Activated B cell treated with CpG ODN at 0.5 μM for 24 hours (primary cell): ENCODE measurements around the gene KLHL22. TPM values are rescaled to one million over a fixed set of nuclear protein-coding genes. Genes with fewer than 3 reads are reported as not detected.
"Not testable (repeated sequence)": the region's sequence is repeated elsewhere in the genome, so short reads cannot be mapped to it uniquely, and the experiment has no call there.

Experiments
- ATAC-seq: fragments of 200-7000 bp; cut with Tn5 transposase; one replicate; pipeline ENCODE4 v1.10.0; 2021; ENCODE audit warnings: low read depth, mild to moderate bottlenecking, moderate library complexity
- CTCF ChIA-PET: fragments of 350-600 bp; sonication (Branson Sonifier 250); formaldehyde crosslinking; loops from one replicate; lab custom pipeline; 2021; ENCODE audit warnings: antibody characterized with exemption; lab: Charles Lee
- POLR2A ChIA-PET: fragments of 350-600 bp; sonication (Branson Sonifier 250); formaldehyde crosslinking; loops from one replicate; lab custom pipeline; 2021; ENCODE audit warnings: antibody characterized with exemption; lab: Charles Lee
- DNase-seq: peaks from one replicate; pipeline ENCODE4 v3.0.0; 2022
- H3K27ac Mint-ChIP-seq: one replicate; pipeline ENCODE4 v1.8.0; 2020; ENCODE audit warnings: mixed read lengths
- H3K27me3 Mint-ChIP-seq: one replicate; pipeline ENCODE4 v1.8.0; 2021; ENCODE audit warnings: mixed read lengths
- H3K36me3 Mint-ChIP-seq: one replicate; pipeline ENCODE4 v1.8.0; 2021; ENCODE audit warnings: low read depth, mixed read lengths
- H3K4me1 Mint-ChIP-seq: one replicate; pipeline ENCODE4 v1.8.0; 2021; ENCODE audit warnings: mixed read lengths
- H3K4me3 Mint-ChIP-seq: one replicate; pipeline ENCODE4 v1.8.0; 2020; ENCODE audit warnings: mild to moderate bottlenecking, mixed read lengths
- H3K9me3 Mint-ChIP-seq: one replicate; pipeline ENCODE4 v1.8.0; 2020; ENCODE audit warnings: mixed read lengths
- CTCF ChIP-seq: fragments of 200-600 bp; IDR thresholded peaks from one replicate; pipeline ENCODE4 v1.8.0; 2022; ENCODE audit warnings: antibody characterized with exemption, mild to moderate bottlenecking
- intact Hi-C: fragments of 100-400 bp; cut with micrococcal nuclease; formaldehyde crosslinking; loops from one replicate; pipeline ENCODE4 v1.15.1; 2024
- total RNA-seq: library from RNA; stranded (reverse); gene quantifications from 2 replicates; pipeline ENCODE4 v1.2.3, GENCODE V29; 2022

KLHL22 gene
- total RNA-seq, 1 donor from 2014 or later: 26.1 TPM

DNA sequence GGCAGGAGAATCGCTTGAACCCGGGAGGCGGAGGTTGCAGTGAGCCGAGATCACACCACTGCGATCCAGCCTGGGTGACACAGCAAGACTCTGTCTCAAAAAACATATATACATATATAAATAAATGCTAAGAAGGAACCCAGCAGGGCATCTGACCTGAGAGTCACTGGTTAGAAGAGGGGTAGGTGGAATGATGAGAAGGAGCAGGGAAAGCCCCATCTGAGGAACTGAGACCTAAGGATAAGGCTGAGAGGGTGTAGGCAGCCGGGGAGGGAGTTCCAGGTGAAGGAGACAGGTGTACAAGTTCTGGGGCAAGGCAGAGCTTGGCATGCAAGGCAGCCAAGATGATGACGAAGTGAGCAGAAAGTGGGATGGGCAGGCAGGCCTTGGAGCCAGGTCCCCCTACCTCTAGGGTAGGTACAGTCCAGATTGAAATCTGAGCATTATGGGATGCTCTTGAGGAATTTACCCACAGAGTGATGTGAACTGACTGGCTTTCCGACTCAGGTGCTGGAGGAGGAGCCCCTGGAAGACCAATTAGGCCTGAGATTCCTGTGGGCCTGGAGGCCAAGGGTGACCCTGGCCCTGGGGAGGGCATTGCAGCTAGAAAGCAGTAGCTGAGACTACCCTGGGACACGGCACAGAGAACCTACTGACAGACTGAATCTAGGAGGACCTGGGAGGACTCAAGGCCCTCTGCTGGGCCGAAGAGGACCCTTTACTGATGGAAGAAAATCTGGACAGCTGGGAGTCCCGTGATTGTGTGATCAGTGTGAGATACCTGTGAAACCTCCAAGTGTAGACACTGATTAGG is 22.8 kb downstream of the KLHL22 start:
- no peaks in the 10 kb centered on the region for H3K27me3 Mint-ChIP-seq
- no peak overlapping the region for H3K27ac Mint-ChIP-seq
- H3K4me3 Mint-ChIP-seq: no peak overlapping the region
- peaks cover 22% of the 10 kb centered on the region for H3K36me3 Mint-ChIP-seq
- H3K4me1 Mint-ChIP-seq: peaks cover 5% of the 10 kb centered on the region
- ATAC-seq (no peak), DNase-seq (no peak)
- ChIA-PET POLR2A (interaction anchor here (1.1 kb wide), 1 partner anchor 8 kb away, joined by 3 read pairs; no protein-coding TSS in a partner anchor), CTCF (no interaction called here)
- intact Hi-C loops: no loop called here
- H3K9me3 Mint-ChIP-seq: no peaks in the 10 kb centered on the region
- TF ChIP-seq CTCF: no peak

DNA sequence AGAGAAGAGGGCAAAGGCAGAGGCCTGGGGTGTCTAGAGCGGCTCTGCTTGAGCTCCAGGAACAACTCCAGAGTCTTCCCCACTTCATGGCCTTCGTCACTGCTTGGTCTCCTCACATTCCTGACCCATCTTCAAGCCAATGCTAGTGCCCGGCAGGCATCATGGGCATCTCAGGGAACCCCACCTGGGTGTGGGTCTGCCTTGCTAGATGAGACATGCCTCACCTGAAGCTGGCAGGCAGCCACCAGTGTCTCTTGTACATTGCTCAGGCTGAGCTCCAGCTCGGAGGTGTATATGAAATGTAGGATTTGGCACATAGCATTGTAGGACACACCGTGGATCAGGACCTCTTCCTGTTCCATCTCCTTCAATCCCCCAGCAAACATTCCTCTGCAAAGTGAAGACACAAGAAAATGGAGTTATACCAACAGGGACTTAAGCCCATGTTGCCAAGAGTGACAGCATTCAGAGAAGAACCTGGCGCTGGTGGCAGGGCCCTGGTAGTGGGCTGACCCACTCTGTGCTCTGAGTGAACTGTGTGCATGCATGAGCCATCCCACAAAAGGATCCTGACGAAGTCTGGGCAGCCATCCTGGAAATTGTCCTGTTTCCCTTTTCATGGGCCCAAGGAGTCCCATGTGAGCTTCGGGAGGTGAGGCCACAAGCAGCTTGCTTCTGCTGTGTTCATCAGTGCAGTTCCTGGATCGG is 24.3 kb downstream of the KLHL22 start:
- POLR2A ChIA-PET: no interaction called here
- Mint-ChIP-seq H3K4me1 (peaks cover 5% of the 10 kb centered on the region), H3K27ac (no peak overlapping the region), H3K9me3 (no peaks in the 10 kb centered on the region), H3K4me3 (no peak overlapping the region), H3K27me3 (no peaks in the 10 kb centered on the region), H3K36me3 (peaks cover 22% of the 10 kb centered on the region)
- DNase-seq: no peak
- TF ChIP-seq CTCF: no peak
- no peak for ATAC-seq
- intact Hi-C loops: no loop called here
- CTCF ChIA-PET: no interaction called here

DNA sequence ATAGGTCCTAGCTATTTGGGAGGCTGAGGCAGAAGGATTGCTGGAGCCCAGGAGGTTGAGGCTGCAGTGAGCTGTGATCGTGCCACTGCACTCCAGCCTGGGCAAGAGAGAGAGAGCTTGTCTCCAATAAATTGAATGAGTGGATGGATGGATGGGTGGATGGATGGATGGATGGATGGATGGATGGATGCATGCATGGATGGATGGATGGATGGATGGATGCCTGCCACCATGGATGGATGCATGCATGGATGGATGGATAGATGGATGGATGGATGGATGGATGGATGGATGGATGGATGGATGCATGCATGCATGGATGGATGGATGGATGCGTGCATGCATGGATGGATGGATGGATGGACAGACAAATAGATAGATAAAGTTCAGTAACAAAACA is 25.1 kb downstream of the KLHL22 start:
- H3K36me3 Mint-ChIP-seq: peaks cover 22% of the 10 kb centered on the region
- POLR2A ChIA-PET, DNase-seq, H3K27ac Mint-ChIP-seq, intact Hi-C loops, H3K27me3 Mint-ChIP-seq, CTCF ChIA-PET, ATAC-seq, H3K4me1 Mint-ChIP-seq, H3K4me3 Mint-ChIP-seq, H3K9me3 Mint-ChIP-seq: not testable (repeated sequence)

GRCh38 chr22:20469110-20469868 is 26.3 kb downstream of the KLHL22 start:
- Mint-ChIP-seq H3K36me3 (peaks cover 22% of the 10 kb centered on the region), H3K27me3 (no peaks in the 10 kb centered on the region), H3K9me3 (no peaks in the 10 kb centered on the region), H3K4me1 (peaks cover 20% of the 10 kb centered on the region), H3K27ac (no peak overlapping the region), H3K4me3 (no peak overlapping the region)
- ChIA-PET CTCF (interaction anchor here (0.7 to 1.1 kb wide), 2 partner anchors 13 to 279 kb away, joined by 3 to 4 read pairs; no protein-coding TSS in a partner anchor), POLR2A (no interaction called here)
- ATAC-seq (no peak), DNase-seq (no peak)
- no peak for TF ChIP-seq CTCF
- intact Hi-C loops: no loop called here

- DNase-seq: no peak
- CTCF ChIA-PET: interaction anchor here (1.2 kb wide), 1 partner anchor 10 kb away, joined by 3 read pairs; no protein-coding TSS in a partner anchor
- Mint-ChIP-seq H3K4me3 (no peak overlapping the region), H3K27me3 (no peaks in the 10 kb centered on the region), H3K4me1 (peaks cover 41% of the 10 kb centered on the region), H3K27ac (no peak overlapping the region), H3K36me3 (peaks cover 22% of the 10 kb centered on the region), H3K9me3 (no peaks in the 10 kb centered on the region)
- TF ChIP-seq CTCF: no peak
- ATAC-seq: no peak
- intact Hi-C loops: no loop called here
- POLR2A ChIA-PET: no interaction called here
Measured at GRCh38 chr22:20466659-20467379, 28.8 kb downstream of the KLHL22 start.
